ENCODE measurements around the gene SLC25A42. TPM values are rescaled to one million over a fixed set of nuclear protein-coding genes. Genes with fewer than 3 reads are reported as not detected.
A peak's percentile ranks its signal among the peaks of the same experiment; 100 is the strongest.

SLC25A42 gene
- total and polyA plus RNA-seq, 2 of the 13 experiments (the other 11 are each of a cell fraction or from before 2014, with no cell fraction given), result 12.8 to 18.3 TPM

DNA sequence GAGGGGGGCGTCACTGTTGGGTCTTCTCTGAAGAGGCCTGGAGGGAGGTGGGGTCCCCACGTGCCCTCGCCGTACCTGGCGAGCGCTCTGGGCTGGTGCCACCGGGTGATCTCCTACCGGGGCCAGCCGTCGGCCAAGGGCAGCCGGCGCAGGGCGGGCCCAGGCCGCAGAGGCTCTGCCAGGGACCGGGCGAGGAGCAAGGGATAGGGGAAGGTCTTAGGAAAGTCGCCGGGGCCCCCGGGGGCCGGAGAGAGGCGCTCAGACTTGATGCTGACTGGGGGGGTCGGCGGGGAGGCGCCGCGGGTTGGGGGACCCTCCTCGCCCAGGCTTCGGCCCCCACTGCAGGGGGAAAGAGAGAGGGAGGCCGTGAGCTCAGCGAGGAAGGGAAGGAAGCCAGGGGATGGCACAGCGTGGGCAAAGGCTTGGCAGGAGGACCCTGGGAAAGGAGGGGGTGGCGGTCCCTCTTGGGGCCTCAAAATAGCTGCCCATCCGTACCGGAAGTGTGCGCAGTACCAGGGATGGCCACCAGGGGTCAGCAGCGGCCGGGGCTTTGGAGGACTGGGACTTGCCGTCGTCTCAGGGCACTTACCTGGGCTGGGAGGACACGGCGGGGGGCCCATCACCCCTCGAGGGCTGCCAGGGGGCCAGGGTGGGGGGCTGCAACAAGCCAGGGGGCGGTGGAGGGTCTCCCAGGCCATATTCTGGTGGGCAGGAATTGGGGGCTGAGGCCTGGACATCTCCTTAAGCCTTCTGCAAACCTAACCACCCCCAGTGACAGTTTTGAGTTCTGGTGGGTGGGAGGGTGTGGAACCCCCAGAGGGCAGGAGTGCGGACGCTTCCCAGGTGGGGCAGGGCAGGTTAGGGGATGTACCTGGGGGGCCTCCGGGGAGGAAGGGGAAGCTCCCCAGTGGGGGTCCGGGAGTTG lies 82.2 kb downstream of the SLC25A42 start (continued):
- no peak for TF ChIP-seq ZBTB2 (CRISPR knock-in tag; IDR thresholded peaks at IDR 0.05; ENCODE audit: low read depth)
- no peak for TF ChIP-seq HOXA5 (CRISPR knock-in tag; IDR thresholded peaks at IDR 0.05)
- TF ChIP-seq THAP11 (CRISPR knock-in tag; IDR thresholded peaks at IDR 0.05), result peak; percentile 33; the same call in 1 of the 2 replicates
- TF ChIP-seq KDM2A (CRISPR knock-in tag; IDR thresholded peaks at IDR 0.05; ENCODE audit: borderline replicate concordance, low read depth), result peak; percentile 55; the same call in 1 of the 2 replicates
- TF ChIP-seq THRA (CRISPR knock-in tag; IDR thresholded peaks at IDR 0.05; ENCODE audit: borderline replicate concordance), result 0 out of 2 replicates have a peak, but pooled peaks have one; percentile 36
- peak; percentile 33 for TF ChIP-seq PHF5A (CRISPR knock-in tag; IDR thresholded peaks at IDR 0.05; ENCODE audit: low read depth, unreplicated experiment)
- peak; percentile 89 for TF ChIP-seq ELF1 (CRISPR knock-in tag; IDR thresholded peaks at IDR 0.05)
- no peak for TF ChIP-seq ZBTB44 (CRISPR knock-in tag; IDR thresholded peaks at IDR 0.05)
- peak; percentile 76 for TF ChIP-seq GABPB1 (CRISPR knock-in tag; IDR thresholded peaks at IDR 0.05)
- 0 out of 2 replicates have a peak, but pooled peaks have one; percentile 33 for TF ChIP-seq HNRNPL (IDR thresholded peaks at IDR 0.05; ENCODE audit: low read depth, low read length)
- TF ChIP-seq HNRNPK (IDR thresholded peaks at IDR 0.05; ENCODE audit: low read depth, low read length, poor library complexity, severe bottlenecking), result no peak
- no peak for TF ChIP-seq ZNF431 (CRISPR knock-in tag; IDR thresholded peaks at IDR 0.05; ENCODE audit: borderline replicate concordance, low read depth)
- no peak for TF ChIP-seq PHF8 (CRISPR knock-in tag; IDR thresholded peaks at IDR 0.05)
- TF ChIP-seq GABPA (IDR thresholded peaks at IDR 0.05; ENCODE audit: low read depth, low read length), result no peak
- peak; percentile 63 for TF ChIP-seq GABPA (CRISPR knock-in tag; IDR thresholded peaks at IDR 0.05; ENCODE audit: low read depth)
- TF ChIP-seq CHD4 (IDR thresholded peaks at IDR 0.05; ENCODE audit: borderline replicate concordance, low read length), result no peak
- 0 out of 2 replicates have a peak, but pooled peaks have one; percentile 14 for TF ChIP-seq ZNF691 (CRISPR knock-in tag; IDR thresholded peaks at IDR 0.05; ENCODE audit: borderline replicate concordance, low read depth)
- TF ChIP-seq RAD21 (CRISPR knock-in tag; IDR thresholded peaks at IDR 0.05), result peak; percentile 90
- no peak for TF ChIP-seq SKI (IDR thresholded peaks at IDR 0.05; ENCODE audit: partially characterized antibody)
- TF ChIP-seq SMAD1 (CRISPR knock-in tag; IDR thresholded peaks at IDR 0.05; ENCODE audit: borderline replicate concordance, low read depth), result no peak
- TF ChIP-seq POLR2AphosphoS2 (IDR thresholded peaks at IDR 0.05; ENCODE audit: low read depth, low read length), result no peak
- no peak for TF ChIP-seq MTA3 (CRISPR knock-in tag; IDR thresholded peaks at IDR 0.05)
- TF ChIP-seq XRCC5 (optimal IDR thresholded peaks at IDR 0.05; ENCODE audit: low read length), result peak; percentile 24
- no peak for TF ChIP-seq TBP (CRISPR knock-in tag; IDR thresholded peaks at IDR 0.05)
- TF ChIP-seq ELF3 (CRISPR knock-in tag; IDR thresholded peaks at IDR 0.05), result peak; percentile 35; the same call in 1 of the 2 replicates
- 0 out of 2 replicates have a peak, but pooled peaks have one; percentile 21 for TF ChIP-seq ZNF225 (CRISPR knock-in tag; IDR thresholded peaks at IDR 0.05)

Data from HepG2 (cell line).